ENCODE results near the gene ZNF691. TPM values are rescaled to one million over a fixed set of nuclear protein-coding genes. Genes with fewer than 3 reads are reported as not detected.

The ZNF691 gene
- total RNA-seq, 1 experiment from 2014 or later: 13.5 TPM

DNA sequence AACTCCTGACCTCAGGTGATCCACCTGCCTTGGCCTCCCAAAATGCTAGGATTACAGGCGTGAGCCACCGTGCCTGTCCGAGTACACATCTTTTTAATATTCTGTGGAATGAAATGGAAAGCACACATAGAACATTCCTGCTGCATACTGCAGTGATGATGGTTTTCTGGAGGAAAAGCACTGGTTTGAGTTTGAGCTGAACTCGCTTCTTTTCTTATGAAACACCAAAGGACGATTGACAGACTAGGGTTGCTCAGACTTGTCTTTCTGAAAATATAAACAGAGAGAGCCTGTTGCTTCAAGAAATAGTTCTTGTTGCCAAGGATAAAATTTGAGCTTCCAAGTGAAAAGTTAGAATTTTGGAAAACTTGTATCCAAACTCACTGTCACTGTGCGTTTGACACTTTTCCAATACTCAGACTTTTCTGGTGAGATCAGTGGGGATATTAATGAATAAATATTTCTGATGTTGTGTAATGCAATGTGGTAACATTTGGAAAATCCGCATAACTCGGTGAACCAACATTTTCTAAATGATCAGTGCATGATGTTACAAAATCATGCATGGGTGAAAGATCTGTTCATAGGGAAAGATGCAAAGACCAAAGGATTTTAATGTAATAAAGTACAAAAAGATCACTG is 44.5 kb upstream of the ZNF691 start:
- Histone ChIP-seq H3K4me3 (ENCODE audit: low read depth, low read length, poor library complexity, severe bottlenecking) (no peak overlapping the region), H3K27me3 (replicated peaks; ENCODE audit: insufficient read depth, low read depth, low read length, poor library complexity) (no peaks in the 10 kb centered on the region), H3K36me3 (ENCODE audit: insufficient read depth, low read length, poor library complexity, severe bottlenecking) (no peaks in the 10 kb centered on the region), H3K4me1 (ENCODE audit: insufficient read depth, low read length, poor library complexity, severe bottlenecking) (no peaks in the 10 kb centered on the region), H3K27ac (ENCODE audit: low read depth, low read length, poor library complexity, severe bottlenecking) (no peak overlapping the region), H3K9me3 (ENCODE audit: low read depth, low read length, poor library complexity, severe bottlenecking) (no peaks in the 10 kb centered on the region)
- CTCF ChIA-PET: no interaction called here
- no TSS peak for BruUV-seq (replicated peaks)
- POLR2A ChIA-PET (ENCODE audit: low non-redundant PET): no interaction called here
- intact Hi-C loops (cut with micrococcal nuclease; ENCODE audit: unreplicated experiment): no loop called here
- TF ChIP-seq, protein P1, sequence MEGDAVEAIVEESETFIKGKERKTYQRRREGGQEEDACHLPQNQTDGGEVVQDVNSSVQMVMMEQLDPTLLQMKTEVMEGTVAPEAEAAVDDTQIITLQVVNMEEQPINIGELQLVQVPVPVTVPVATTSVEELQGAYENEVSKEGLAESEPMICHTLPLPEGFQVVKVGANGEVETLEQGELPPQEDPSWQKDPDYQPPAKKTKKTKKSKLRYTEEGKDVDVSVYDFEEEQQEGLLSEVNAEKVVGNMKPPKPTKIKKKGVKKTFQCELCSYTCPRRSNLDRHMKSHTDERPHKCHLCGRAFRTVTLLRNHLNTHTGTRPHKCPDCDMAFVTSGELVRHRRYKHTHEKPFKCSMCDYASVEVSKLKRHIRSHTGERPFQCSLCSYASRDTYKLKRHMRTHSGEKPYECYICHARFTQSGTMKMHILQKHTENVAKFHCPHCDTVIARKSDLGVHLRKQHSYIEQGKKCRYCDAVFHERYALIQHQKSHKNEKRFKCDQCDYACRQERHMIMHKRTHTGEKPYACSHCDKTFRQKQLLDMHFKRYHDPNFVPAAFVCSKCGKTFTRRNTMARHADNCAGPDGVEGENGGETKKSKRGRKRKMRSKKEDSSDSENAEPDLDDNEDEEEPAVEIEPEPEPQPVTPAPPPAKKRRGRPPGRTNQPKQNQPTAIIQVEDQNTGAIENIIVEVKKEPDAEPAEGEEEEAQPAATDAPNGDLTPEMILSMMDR (conservative IDR thresholded peaks at IDR 0.05; ENCODE audit: low read depth, low read length): no peak
- TF ChIP-seq EZH2 (IDR thresholded peaks at IDR 0.05; ENCODE audit: borderline replicate concordance, low read depth, low read length, poor library complexity, severe bottlenecking): no peak
- DNase-seq (ENCODE audit: low spot score): no peak

DNA sequence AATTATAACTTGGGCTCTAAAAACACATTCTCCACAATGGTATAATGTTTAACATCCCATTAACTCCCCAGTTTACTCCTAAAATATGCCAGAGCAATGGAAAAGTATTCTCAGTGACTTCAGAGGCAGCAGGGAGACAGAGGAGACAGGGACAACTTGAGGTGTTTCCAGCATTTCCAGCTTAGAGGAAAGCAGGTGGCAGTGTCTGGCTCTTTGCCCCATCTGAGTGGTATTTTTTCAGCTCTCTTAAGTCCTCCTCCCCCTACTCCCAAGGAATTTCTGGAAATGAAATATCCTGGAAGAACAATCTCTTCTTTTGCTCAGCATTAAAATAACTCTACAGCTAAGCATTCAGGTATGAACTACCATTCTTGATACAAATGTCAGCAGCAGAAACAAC is 40.2 kb upstream of the ZNF691 start:
- BruUV-seq (replicated peaks): no TSS peak
- no peak for TF ChIP-seq EZH2 (IDR thresholded peaks at IDR 0.05; ENCODE audit: borderline replicate concordance, low read depth, low read length, poor library complexity, severe bottlenecking)
- TF ChIP-seq, protein P1 (conservative IDR thresholded peaks at IDR 0.05; ENCODE audit: low read depth, low read length): no peak
- POLR2A ChIA-PET (ENCODE audit: low non-redundant PET): interaction anchor here (0.6 kb wide), 1 partner anchor 300 kb away, joined by 4 read pairs; no protein-coding TSS in a partner anchor
- no peak overlapping the region for H3K27ac ChIP-seq (ENCODE audit: low read depth, low read length, poor library complexity, severe bottlenecking)
- H3K9me3 ChIP-seq (ENCODE audit: low read depth, low read length, poor library complexity, severe bottlenecking): no peaks in the 10 kb centered on the region
- H3K4me3 ChIP-seq (ENCODE audit: low read depth, low read length, poor library complexity, severe bottlenecking): no peak overlapping the region
- H3K4me1 ChIP-seq (ENCODE audit: insufficient read depth, low read length, poor library complexity, severe bottlenecking): no peaks in the 10 kb centered on the region
- DNase-seq (ENCODE audit: low spot score): no peak
- H3K36me3 ChIP-seq (ENCODE audit: insufficient read depth, low read length, poor library complexity, severe bottlenecking): no peaks in the 10 kb centered on the region
- CTCF ChIA-PET: no interaction called here
- intact Hi-C loops (cut with micrococcal nuclease; ENCODE audit: unreplicated experiment): no loop called here
- no peaks in the 10 kb centered on the region for H3K27me3 ChIP-seq (replicated peaks; ENCODE audit: insufficient read depth, low read depth, low read length, poor library complexity)

DNA sequence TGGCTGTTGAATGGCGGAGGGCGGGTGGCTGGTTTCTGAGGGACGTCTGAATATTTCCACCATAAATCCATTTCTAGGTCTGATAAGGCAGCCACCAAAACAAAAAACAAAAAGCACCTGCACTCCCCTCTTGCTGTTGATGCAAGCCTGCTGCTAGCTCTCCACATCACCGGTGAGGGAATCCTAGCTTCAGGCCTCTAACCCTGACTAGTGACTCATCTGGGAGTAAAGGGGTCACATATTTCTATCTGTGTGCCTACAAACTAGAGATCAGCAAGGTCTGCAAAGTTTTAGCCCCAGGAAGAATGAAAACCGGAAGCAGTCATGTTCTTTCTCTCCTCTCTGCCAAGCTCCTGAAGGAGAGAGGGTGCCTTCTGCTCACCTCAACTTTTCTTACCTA is 39.8 kb upstream of the ZNF691 start:
- Histone ChIP-seq H3K27ac (ENCODE audit: low read depth, low read length, poor library complexity, severe bottlenecking) (no peak overlapping the region), H3K36me3 (ENCODE audit: insufficient read depth, low read length, poor library complexity, severe bottlenecking) (no peaks in the 10 kb centered on the region), H3K4me1 (ENCODE audit: insufficient read depth, low read length, poor library complexity, severe bottlenecking) (no peaks in the 10 kb centered on the region), H3K4me3 (ENCODE audit: low read depth, low read length, poor library complexity, severe bottlenecking) (no peak overlapping the region), H3K27me3 (replicated peaks; ENCODE audit: insufficient read depth, low read depth, low read length, poor library complexity) (no peaks in the 10 kb centered on the region), H3K9me3 (ENCODE audit: low read depth, low read length, poor library complexity, severe bottlenecking) (no peaks in the 10 kb centered on the region)
- no peak for DNase-seq (ENCODE audit: low spot score)
- TF ChIP-seq, protein P1 (conservative IDR thresholded peaks at IDR 0.05; ENCODE audit: low read depth, low read length): no peak
- no peak for TF ChIP-seq EZH2 (IDR thresholded peaks at IDR 0.05; ENCODE audit: borderline replicate concordance, low read depth, low read length, poor library complexity, severe bottlenecking)
- ChIA-PET CTCF (no interaction called here), POLR2A (ENCODE audit: low non-redundant PET) (interaction anchor here (0.6 kb wide), 1 partner anchor 300 kb away, joined by 4 read pairs; no protein-coding TSS in a partner anchor)
- no TSS peak for BruUV-seq (replicated peaks)
- intact Hi-C loops (cut with micrococcal nuclease; ENCODE audit: unreplicated experiment): no loop called here

All from A673 (cell line).